ENCODE measurements around the gene CRYBB3. TPM values are rescaled to one million over a fixed set of nuclear protein-coding genes. Genes with fewer than 3 reads are reported as not detected.

The CRYBB3 gene
- total and polyA plus RNA-seq, 9 of the 15 experiments (the other 6 are each of a cell fraction or from before 2014, with no cell fraction given), result not detected

DNA sequence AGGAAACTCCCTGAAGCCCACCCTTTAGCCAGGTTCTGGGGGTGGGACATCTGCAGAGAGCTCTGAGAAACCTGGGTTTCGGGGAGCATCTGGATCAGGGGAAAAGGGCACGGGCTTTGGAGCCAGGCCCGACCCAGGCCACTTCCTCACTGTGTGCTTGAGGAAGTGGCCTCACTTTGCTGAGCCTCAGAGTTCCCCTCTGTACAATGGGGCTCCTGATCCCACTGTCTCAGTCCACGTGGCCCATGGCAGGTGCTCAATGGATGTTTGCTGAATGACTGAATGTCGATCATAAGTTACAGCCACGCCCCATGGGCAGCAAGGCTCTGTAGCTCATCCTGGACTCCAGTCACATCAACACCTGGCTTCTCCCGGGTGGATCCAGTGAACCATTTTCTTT lies 1.3 kb downstream of the CRYBB3 start:
- FAIRE-seq (no peak), DNase-seq (ENCODE audit: extremely low read depth in 1 of 4, low spot score in 3 of 4) (no peak), ATAC-seq (no peak)
- Histone ChIP-seq H4K20me1 (replicated peaks; ENCODE audit: control insufficient read depth, insufficient read depth, low read length) (0 out of 2 replicates have a peak, but pooled peaks cover 3% of the 10 kb centered on the region), H3K36me3 (ENCODE audit: control insufficient read depth, insufficient read depth, low read length) (no peaks in the 10 kb centered on the region), H3K4me2 (ENCODE audit: insufficient read depth, low read length) (no peak overlapping the region), H3K79me2 (ENCODE audit: control insufficient read depth, insufficient read depth, low read length) (no peaks in the 10 kb centered on the region), H3K4me3 (no peak overlapping the region), H3K27me3 (ENCODE audit: control insufficient read depth in 2 of 2, insufficient read depth in 2 of 2, low read length in 2 of 2) (peaks cover 4 to 20% of the 10 kb centered on the region in 2 experiments; a peak in 2 of 5 replicates), H3K4me1 (replicated peaks in 1 of 2; ENCODE audit: control insufficient read depth in 2 of 2, insufficient read depth in 2 of 2, low read length in 2 of 2) (no peaks in the 10 kb centered on the region; a peak in 1 of 5 replicates), H3K27ac (ENCODE audit: extremely low read depth, low read depth, low read length) (no peak overlapping the region), H3K9ac (ENCODE audit: insufficient read depth in 1 of 2, low read depth in 2 of 2, low read length in 2 of 2) (no peak overlapping the region), H3K9me1 (ENCODE audit: control insufficient read depth, insufficient read depth, low read length) (no peaks in the 10 kb centered on the region), H3K9me3 (replicated peaks; ENCODE audit: control insufficient read depth, insufficient read depth, low read depth, low read length) (no peaks in the 10 kb centered on the region), H2AFZ (ENCODE audit: low read depth, low read length) (no peak overlapping the region)
- POLR2A ChIA-PET, result no interaction called here
- in situ Hi-C loops (cut with MboI), result loop anchor here (10.0 to 25.0 kb wide), 2 partner anchors 134 to 1136 kb away; no protein-coding TSS in a partner anchor
- TF ChIP-seq, protein P1, sequence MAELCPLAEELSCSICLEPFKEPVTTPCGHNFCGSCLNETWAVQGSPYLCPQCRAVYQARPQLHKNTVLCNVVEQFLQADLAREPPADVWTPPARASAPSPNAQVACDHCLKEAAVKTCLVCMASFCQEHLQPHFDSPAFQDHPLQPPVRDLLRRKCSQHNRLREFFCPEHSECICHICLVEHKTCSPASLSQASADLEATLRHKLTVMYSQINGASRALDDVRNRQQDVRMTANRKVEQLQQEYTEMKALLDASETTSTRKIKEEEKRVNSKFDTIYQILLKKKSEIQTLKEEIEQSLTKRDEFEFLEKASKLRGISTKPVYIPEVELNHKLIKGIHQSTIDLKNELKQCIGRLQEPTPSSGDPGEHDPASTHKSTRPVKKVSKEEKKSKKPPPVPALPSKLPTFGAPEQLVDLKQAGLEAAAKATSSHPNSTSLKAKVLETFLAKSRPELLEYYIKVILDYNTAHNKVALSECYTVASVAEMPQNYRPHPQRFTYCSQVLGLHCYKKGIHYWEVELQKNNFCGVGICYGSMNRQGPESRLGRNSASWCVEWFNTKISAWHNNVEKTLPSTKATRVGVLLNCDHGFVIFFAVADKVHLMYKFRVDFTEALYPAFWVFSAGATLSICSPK (IDR thresholded peaks at IDR 0.05; ENCODE audit: borderline replicate concordance), result no peak
- TF ChIP-seq, protein P2, sequence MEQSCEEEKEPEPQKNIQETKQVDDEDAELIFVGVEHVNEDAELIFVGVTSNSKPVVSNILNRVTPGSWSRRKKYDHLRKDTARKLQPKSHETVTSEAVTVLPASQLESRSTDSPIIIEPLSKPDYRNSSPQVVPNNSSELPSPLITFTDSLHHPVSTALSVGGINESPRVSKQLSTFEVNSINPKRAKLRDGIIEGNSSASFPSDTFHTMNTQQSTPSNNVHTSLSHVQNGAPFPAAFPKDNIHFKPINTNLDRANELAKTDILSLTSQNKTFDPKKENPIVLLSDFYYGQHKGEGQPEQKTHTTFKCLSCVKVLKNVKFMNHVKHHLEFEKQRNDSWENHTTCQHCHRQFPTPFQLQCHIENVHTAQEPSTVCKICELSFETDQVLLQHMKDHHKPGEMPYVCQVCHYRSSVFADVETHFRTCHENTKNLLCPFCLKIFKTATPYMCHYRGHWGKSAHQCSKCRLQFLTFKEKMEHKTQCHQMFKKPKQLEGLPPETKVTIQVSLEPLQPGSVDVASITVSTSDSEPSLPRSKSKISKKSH (CRISPR knock-in tag; IDR thresholded peaks at IDR 0.05), result no peak
- TF ChIP-seq, protein P3, sequence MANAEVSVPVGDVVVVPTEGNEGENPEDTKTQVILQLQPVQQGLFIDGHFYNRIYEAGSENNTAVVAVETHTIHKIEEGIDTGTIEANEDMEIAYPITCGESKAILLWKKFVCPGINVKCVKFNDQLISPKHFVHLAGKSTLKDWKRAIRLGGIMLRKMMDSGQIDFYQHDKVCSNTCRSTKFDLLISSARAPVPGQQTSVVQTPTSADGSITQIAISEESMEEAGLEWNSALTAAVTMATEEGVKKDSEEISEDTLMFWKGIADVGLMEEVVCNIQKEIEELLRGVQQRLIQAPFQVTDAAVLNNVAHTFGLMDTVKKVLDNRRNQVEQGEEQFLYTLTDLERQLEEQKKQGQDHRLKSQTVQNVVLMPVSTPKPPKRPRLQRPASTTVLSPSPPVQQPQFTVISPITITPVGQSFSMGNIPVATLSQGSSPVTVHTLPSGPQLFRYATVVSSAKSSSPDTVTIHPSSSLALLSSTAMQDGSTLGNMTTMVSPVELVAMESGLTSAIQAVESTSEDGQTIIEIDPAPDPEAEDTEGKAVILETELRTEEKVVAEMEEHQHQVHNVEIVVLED (CRISPR knock-in tag; IDR thresholded peaks at IDR 0.05), result no peak
- no peak for TF ChIP-seq CBX3 (IDR thresholded peaks at IDR 0.05; ENCODE audit: borderline replicate concordance in 1 of 2, low read length in 2 of 2)
- TF ChIP-seq HMG20A (CRISPR knock-in tag; conservative IDR thresholded peaks at IDR 0.05), result no peak
- TF ChIP-seq, protein P4, sequence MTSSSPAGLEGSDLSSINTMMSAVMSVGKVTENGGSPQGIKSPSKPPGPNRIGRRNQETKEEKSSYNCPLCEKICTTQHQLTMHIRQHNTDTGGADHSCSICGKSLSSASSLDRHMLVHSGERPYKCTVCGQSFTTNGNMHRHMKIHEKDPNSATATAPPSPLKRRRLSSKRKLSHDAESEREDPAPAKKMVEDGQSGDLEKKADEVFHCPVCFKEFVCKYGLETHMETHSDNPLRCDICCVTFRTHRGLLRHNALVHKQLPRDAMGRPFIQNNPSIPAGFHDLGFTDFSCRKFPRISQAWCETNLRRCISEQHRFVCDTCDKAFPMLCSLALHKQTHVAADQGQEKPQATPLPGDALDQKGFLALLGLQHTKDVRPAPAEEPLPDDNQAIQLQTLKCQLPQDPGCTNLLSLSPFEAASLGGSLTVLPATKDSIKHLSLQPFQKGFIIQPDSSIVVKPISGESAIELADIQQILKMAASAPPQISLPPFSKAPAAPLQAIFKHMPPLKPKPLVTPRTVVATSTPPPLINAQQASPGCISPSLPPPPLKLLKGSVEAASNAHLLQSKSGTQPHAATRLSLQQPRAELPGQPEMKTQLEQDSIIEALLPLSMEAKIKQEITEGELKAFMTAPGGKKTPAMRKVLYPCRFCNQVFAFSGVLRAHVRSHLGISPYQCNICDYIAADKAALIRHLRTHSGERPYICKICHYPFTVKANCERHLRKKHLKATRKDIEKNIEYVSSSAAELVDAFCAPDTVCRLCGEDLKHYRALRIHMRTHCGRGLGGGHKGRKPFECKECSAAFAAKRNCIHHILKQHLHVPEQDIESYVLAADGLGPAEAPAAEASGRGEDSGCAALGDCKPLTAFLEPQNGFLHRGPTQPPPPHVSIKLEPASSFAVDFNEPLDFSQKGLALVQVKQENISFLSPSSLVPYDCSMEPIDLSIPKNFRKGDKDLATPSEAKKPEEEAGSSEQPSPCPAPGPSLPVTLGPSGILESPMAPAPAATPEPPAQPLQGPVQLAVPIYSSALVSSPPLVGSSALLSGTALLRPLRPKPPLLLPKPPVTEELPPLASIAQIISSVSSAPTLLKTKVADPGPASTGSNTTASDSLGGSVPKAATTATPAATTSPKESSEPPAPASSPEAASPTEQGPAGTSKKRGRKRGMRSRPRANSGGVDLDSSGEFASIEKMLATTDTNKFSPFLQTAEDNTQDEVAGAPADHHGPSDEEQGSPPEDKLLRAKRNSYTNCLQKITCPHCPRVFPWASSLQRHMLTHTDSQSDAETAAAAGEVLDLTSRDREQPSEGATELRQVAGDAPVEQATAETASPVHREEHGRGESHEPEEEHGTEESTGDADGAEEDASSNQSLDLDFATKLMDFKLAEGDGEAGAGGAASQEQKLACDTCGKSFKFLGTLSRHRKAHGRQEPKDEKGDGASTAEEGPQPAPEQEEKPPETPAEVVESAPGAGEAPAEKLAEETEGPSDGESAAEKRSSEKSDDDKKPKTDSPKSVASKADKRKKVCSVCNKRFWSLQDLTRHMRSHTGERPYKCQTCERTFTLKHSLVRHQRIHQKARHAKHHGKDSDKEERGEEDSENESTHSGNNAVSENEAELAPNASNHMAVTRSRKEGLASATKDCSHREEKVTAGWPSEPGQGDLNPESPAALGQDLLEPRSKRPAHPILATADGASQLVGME (CRISPR knock-in tag; IDR thresholded peaks at IDR 0.05), result no peak
- no peak for TF ChIP-seq CCNT2 (IDR thresholded peaks at IDR 0.05; ENCODE audit: borderline replicate concordance, extremely low read depth, insufficient read length, low read depth, low read length)
- TF ChIP-seq, protein P5, sequence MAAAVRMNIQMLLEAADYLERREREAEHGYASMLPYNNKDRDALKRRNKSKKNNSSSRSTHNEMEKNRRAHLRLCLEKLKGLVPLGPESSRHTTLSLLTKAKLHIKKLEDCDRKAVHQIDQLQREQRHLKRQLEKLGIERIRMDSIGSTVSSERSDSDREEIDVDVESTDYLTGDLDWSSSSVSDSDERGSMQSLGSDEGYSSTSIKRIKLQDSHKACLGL (CRISPR knock-in tag; IDR thresholded peaks at IDR 0.05; ENCODE audit: borderline replicate concordance, poor library complexity, severe bottlenecking), result no peak
- WGBS (ENCODE audit: insufficient coverage, low coverage, missing lambda C conversion rate), result 2% methylated on average over 7 of the region's 7 CpGs
- intact Hi-C loops (cut with micrococcal nuclease), result no loop called here
- BruUV-seq (replicated peaks), result no TSS peak
- CTCF ChIA-PET (ENCODE audit: low intra/inter-chr PET ratio), result no interaction called here

All from K562 (cell line).